Retinal pigment epithelial cell (primary cell): ENCODE measurements around the gene BCO1.

Experiments used
- DNase-seq: peaks from one replicate; pipeline ENCODE4 v3.0.0-alpha.2; 2010; ENCODE audit warnings: low read depth
- H3K4me3 ChIP-seq: 2 replicates; pipeline ENCODE4 v1.5.1; 2011; ENCODE audit warnings: mild to moderate bottlenecking, low read length, control low read depth, moderate library complexity
- TF ChIP-seq, protein P1 (sequence below): conservative IDR thresholded peaks from 2 replicates; pipeline ENCODE4 v1.5.1; 2011; ENCODE audit warnings: low read depth, low read length, control low read depth, inconsistent platforms

Gene BCO1

GRCh38 chr16:81243942-81244341, 5.5 kb downstream of the BCO1 start:
- TF ChIP-seq, protein P1, sequence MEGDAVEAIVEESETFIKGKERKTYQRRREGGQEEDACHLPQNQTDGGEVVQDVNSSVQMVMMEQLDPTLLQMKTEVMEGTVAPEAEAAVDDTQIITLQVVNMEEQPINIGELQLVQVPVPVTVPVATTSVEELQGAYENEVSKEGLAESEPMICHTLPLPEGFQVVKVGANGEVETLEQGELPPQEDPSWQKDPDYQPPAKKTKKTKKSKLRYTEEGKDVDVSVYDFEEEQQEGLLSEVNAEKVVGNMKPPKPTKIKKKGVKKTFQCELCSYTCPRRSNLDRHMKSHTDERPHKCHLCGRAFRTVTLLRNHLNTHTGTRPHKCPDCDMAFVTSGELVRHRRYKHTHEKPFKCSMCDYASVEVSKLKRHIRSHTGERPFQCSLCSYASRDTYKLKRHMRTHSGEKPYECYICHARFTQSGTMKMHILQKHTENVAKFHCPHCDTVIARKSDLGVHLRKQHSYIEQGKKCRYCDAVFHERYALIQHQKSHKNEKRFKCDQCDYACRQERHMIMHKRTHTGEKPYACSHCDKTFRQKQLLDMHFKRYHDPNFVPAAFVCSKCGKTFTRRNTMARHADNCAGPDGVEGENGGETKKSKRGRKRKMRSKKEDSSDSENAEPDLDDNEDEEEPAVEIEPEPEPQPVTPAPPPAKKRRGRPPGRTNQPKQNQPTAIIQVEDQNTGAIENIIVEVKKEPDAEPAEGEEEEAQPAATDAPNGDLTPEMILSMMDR: no peak
- no peak overlapping the region for H3K4me3 ChIP-seq
- no peak for DNase-seq

DNA sequence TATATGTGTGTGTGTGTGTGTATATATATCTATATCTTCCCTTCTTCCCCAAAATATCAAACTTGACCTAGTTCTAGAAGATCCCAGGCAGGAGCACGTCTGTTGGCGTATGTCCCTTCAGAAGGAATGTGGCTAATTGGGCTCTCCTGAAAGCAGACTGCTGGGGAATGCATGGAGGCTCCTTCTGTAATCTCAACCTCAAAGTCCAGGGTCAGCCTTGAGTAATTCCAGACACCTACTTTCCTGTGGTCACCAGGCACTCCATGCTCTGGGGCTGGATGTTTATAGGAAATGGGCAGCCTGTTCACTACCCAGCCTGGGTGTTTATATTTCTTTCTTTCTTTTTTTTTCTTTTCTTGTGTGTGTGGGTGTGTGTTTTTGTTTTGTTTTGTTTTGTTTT, 13.4 kb downstream of the BCO1 start:
- TF ChIP-seq, protein P1: no peak
- DNase-seq: peak; percentile 70

GRCh38 chr16:81253141-81253540, 14.7 kb downstream of the BCO1 start:
- TF ChIP-seq, protein P1: no peak
- no peak for DNase-seq

More for the DNA sequence above, 13.4 kb downstream of the BCO1 start:
- no peak overlapping the region for H3K4me3 ChIP-seq

DNA sequence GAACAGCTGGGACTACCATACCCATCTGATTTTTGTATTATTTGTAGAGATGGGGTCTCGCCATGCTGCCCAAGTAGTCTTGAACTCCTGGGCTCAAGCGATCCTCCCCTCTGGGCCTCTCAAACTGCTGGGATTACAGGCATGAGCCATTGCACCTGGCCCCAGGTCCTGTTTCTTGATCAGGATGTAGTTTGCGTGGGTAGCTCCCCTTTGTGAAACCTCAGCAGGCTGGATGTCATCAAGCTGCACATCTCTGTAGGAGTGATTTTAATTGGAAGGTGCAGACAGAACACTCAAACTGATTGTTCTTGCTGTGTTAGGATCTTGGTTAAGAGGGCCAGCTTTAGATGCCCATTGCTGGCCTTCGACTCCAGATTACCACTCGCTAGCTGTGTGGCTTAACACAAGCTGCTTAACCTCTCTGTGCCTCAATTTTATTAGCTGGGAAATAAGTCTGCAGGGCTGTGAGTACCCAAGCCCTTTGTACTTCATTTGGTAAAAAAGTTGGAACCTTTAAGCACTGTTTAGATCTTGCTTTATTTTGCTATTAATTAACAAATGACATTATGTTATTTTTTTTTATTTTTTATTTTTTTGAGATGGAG, 16.5 kb downstream of the BCO1 start:
- TF ChIP-seq, protein P1: no peak

More at GRCh38 chr16:81253141-81253540, 14.7 kb downstream of the BCO1 start:
- no peak overlapping the region for H3K4me3 ChIP-seq

DNA sequence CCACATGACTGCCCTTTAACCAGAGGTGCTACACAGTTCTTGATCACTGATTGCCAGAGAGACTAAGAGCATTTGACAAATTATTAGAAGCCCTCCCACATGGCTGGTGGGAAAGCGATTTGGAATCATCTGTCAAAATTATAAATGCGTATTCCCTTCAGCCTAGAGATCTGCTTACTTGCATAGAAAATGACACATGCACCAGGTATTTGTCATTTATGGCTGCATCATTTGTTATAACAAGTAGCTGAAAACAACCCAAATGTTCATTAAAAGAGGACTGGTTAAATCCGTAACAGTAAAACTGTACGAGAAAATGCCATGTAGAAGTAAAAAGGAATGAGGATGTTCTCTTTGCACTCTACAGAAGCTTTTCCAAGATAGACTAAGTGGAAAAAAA, 21.4 kb downstream of the BCO1 start:
- no peak for DNase-seq
- TF ChIP-seq, protein P1: no peak
- H3K4me3 ChIP-seq: no peak overlapping the region

More for the DNA sequence above, 16.5 kb downstream of the BCO1 start:
- no peak for DNase-seq
- H3K4me3 ChIP-seq: no peak overlapping the region

GRCh38 chr16:81261049-81261648, 22.7 kb downstream of the BCO1 start:
- DNase-seq: no peak
- no peak overlapping the region for H3K4me3 ChIP-seq
- TF ChIP-seq, protein P1: peak; percentile 80
